Transverse colon (tissue), 4 donors: ENCODE results near the gene TMEM209. TPM values are rescaled to one million over a fixed set of nuclear protein-coding genes. Genes with fewer than 3 reads are reported as not detected.
"Not testable (repeated sequence)": the region's sequence is repeated elsewhere in the genome, so short reads cannot be mapped to it uniquely, and the experiment has no call there.

Source experiments
- DNase-seq: peaks from one replicate; pipeline ENCODE4 v3.0.0-alpha.2; 2019
- H3K27ac ChIP-seq, 4 donors: fragments of 200-600 bp; sonication (generic); 2 replicates each; pipeline ENCODE4 v1.5.1; 2016 to 2018; ENCODE audit warnings: inconsistent platforms in 4 of 4
- H3K27me3 ChIP-seq: fragments of 200-600 bp; sonication (generic); 2 replicates; pipeline ENCODE4 v1.5.1; 2017; ENCODE audit warnings: inconsistent platforms
- H3K36me3 ChIP-seq, 4 donors: fragments of 200-600 bp; sonication (generic); 2 replicates each; pipeline ENCODE4 v1.5.1; 2017 to 2019; ENCODE audit warnings: inconsistent platforms in 4 of 4
- H3K4me1 ChIP-seq, 4 donors: fragments of 200-600 bp; sonication (generic); 2 replicates each; pipeline ENCODE4 v1.5.1; 2017 to 2020; ENCODE audit warnings: inconsistent platforms in 4 of 4
- H3K4me3 ChIP-seq, 4 donors: fragments of 200-600 bp; sonication (generic); 1 replicate in 1 of 4; 2 replicates in 3 of 4; pipeline versions ENCODE4 v1.5.1 to v1.6.1; 2017 to 2019; ENCODE audit warnings: inconsistent platforms in 4 of 4
- H3K9me3 ChIP-seq, 2 donors: fragments of 200-600 bp; sonication (generic); 2 replicates each; pipeline ENCODE4 v1.5.1; 2017 to 2019; ENCODE audit warnings: inconsistent platforms in 2 of 2
- CTCF ChIP-seq, 5 experiments: fragments of 200-600 bp in 3 of 5; fragments of 450-650 bp in 2 of 5; sonication (generic) in 3 of 5; IDR thresholded peaks; 1 replicate in 2 of 5; 2 replicates in 3 of 5; pipeline ENCODE4 v1.5.1; 2016 to 2017; ENCODE audit warnings: antibody characterized with exemption in 5 of 5, inconsistent platforms in 3 of 5, mild to moderate bottlenecking in 2 of 5, moderate library complexity in 1 of 5
- EP300 ChIP-seq: sonication (generic); formaldehyde crosslinking; IDR thresholded peaks from one replicate; pipeline ENCODE4 v1.6.1; 2017; ENCODE audit warnings: antibody characterized with exemption, low read depth
- POLR2A ChIP-seq: fragments of 450-650 bp; IDR thresholded peaks from one replicate; pipeline ENCODE4 v1.6.1; 2016; ENCODE audit warnings: antibody characterized with exemption, mild to moderate bottlenecking, moderate library complexity
- POLR2AphosphoS5 ChIP-seq, 3 donors: sonication (generic); formaldehyde crosslinking; IDR thresholded peaks; one replicate each; pipeline ENCODE4 v1.6.1; 2016; ENCODE audit warnings: antibody characterized with exemption in 3 of 3
- WGBS, 2 donors: methylation state at CpG; one replicate each; pipeline ENCODE4 v1.1.5; 2018; ENCODE audit warnings: low coverage in 1 of 2; 5-methylcytosine and 5-hydroxymethylcytosine counted together
- in situ Hi-C, 4 donors: fragments of 200-750 bp; cut with MboI; loops; one replicate each; pipeline versions ENCODE4 v1.15.0 to v1.15.1; 2017; ENCODE audit warnings: low sequenced_read_pairs in 3 of 4, low pct_ligation_motif_present in 1 of 4, low pct_unique_long_range_greater_than_20kb in 1 of 4
- intact Hi-C: fragments of 100-400 bp; cut with DNase I; formaldehyde crosslinking; loops from one replicate; pipeline ENCODE4 v1.15.1; 2023; ENCODE audit warnings: low total_unique reads
- total RNA-seq, 4 donors: library from RNA; depleted of rRNA; stranded (reverse); fragments of >200 nt; gene quantifications; one replicate each; pipeline ENCODE4 v1.1.0, GENCODE V29; 2016

The TMEM209 gene
- total RNA-seq, 4 donors from 2014 or later = 8.6 to 57.5 (median 17.8) TPM

- TF ChIP-seq CTCF (IDR thresholded peaks at IDR 0.05) (no peak), EP300 (no peak), POLR2AphosphoS5 (IDR thresholded peaks at IDR 0.05) (no peak), POLR2A (no peak)
- Histone ChIP-seq H3K9me3 (no peaks in the 10 kb centered on the region), H3K4me3 (no peak overlapping the region), H3K36me3 (peaks cover 0 to 57% (median 23%) of the 10 kb centered on the region in 4 donors), H3K27ac (peak overlapping the region in 2 of 4 donors; percentile 16 to 28), H3K4me1 (peaks cover 6 to 19% (median 14%) of the 10 kb centered on the region in 4 donors), H3K27me3 (no peaks in the 10 kb centered on the region)
- 39 to 69% methylated on average over 2 of the region's 2 CpGs for WGBS, 2 donors
- DNase-seq = no peak
- in situ Hi-C loops (no loop called here), intact Hi-C loops (no loop called here)
Observed at GRCh38 chr7:130127404-130127803, 77.8 kb downstream of the TMEM209 start.

GRCh38 chr7:130126840-130127239, 78.4 kb downstream of the TMEM209 start:
- H3K27ac ChIP-seq = peak overlapping the region in 1 of 4 donors; percentile 16
- H3K27me3 ChIP-seq, H3K4me3 ChIP-seq, in situ Hi-C loops, intact Hi-C loops, H3K9me3 ChIP-seq, DNase-seq: not testable (repeated sequence)
- peaks cover 0 to 57% (median 26%) of the 10 kb centered on the region in 4 donors for H3K36me3 ChIP-seq
- peaks cover 6 to 19% (median 14%) of the 10 kb centered on the region in 4 donors for H3K4me1 ChIP-seq
- 86 to 97% methylated on average over 1 to 3 of the region's 3 CpGs for WGBS, 2 donors

- Histone ChIP-seq H3K9me3 (no peaks in the 10 kb centered on the region), H3K4me1 (peaks cover 6 to 19% (median 14%) of the 10 kb centered on the region in 4 donors), H3K27ac (no peak overlapping the region), H3K4me3 (no peak overlapping the region), H3K27me3 (no peaks in the 10 kb centered on the region), H3K36me3 (peaks cover 0 to 61% (median 21%) of the 10 kb centered on the region in 4 donors)
- no peak for DNase-seq
- TF ChIP-seq POLR2A = no peak
- no peak for TF ChIP-seq EP300
- no peak for TF ChIP-seq CTCF (IDR thresholded peaks at IDR 0.05)
- TF ChIP-seq POLR2AphosphoS5 (IDR thresholded peaks at IDR 0.05) = no peak
- 93% methylated on average over 2 of the region's 2 CpGs; no CpG with 5 or more reads in 1 of the 2 donors for WGBS, 2 donors
- in situ Hi-C loops (no loop called here), intact Hi-C loops (no loop called here)
Observed at GRCh38 chr7:130124711-130125110, 80.5 kb downstream of the TMEM209 start.

GRCh38 chr7:130123501-130123900, 81.7 kb downstream of the TMEM209 start:
- Histone ChIP-seq H3K4me1 (peaks cover 6 to 19% (median 14%) of the 10 kb centered on the region in 4 donors), H3K27ac (no peak overlapping the region), H3K4me3 (no peak overlapping the region), H3K27me3 (no peaks in the 10 kb centered on the region), H3K36me3 (peaks cover 0 to 53% (median 17%) of the 10 kb centered on the region in 4 donors), H3K9me3 (no peaks in the 10 kb centered on the region)
- DNase-seq = no peak
- TF ChIP-seq CTCF (IDR thresholded peaks at IDR 0.05) (no peak), POLR2A (no peak), EP300 (no peak), POLR2AphosphoS5 (IDR thresholded peaks at IDR 0.05) (no peak)
- intact Hi-C loops = no loop called here
- in situ Hi-C loops = no loop called here

GRCh38 chr7:130118801-130119200, 86.4 kb downstream of the TMEM209 start:
- intact Hi-C loops (no loop called here), in situ Hi-C loops (no loop called here)
- WGBS, 2 donors = 99 to 100% methylated on average over 1 to 4 of the region's 4 CpGs
- H3K4me1 ChIP-seq = peaks cover 0 to 12% (median 8%) of the 10 kb centered on the region in 4 donors
- TF ChIP-seq CTCF (IDR thresholded peaks at IDR 0.05) (no peak), POLR2A (no peak)
- H3K27ac ChIP-seq = no peak overlapping the region
- no peak overlapping the region for H3K4me3 ChIP-seq
- H3K9me3 ChIP-seq = no peaks in the 10 kb centered on the region
- H3K27me3 ChIP-seq = no peaks in the 10 kb centered on the region
- no peak for DNase-seq
- peaks cover 0 to 31% (median 5%) of the 10 kb centered on the region in 4 donors for H3K36me3 ChIP-seq
